Stimulated activated CD8-positive, alpha-beta memory T cell treated with anti-CD3 and anti-CD28 coated beads, Interleukin-2, amount 100 ng/mL, for 48 hours (primary cell): Measurements from ENCODE around the gene DAZAP1.
"Not testable (repeated sequence)": the region's sequence is repeated elsewhere in the genome, so short reads cannot be mapped to it uniquely, and the experiment has no call there.

ENCODE experiments used
- DNase-seq, 2 donors: peaks; one replicate each; pipeline ENCODE4 v3.0.0-alpha.2; 2020; ENCODE audit warnings: low read depth in 2 of 2

DAZAP1 gene

DNA sequence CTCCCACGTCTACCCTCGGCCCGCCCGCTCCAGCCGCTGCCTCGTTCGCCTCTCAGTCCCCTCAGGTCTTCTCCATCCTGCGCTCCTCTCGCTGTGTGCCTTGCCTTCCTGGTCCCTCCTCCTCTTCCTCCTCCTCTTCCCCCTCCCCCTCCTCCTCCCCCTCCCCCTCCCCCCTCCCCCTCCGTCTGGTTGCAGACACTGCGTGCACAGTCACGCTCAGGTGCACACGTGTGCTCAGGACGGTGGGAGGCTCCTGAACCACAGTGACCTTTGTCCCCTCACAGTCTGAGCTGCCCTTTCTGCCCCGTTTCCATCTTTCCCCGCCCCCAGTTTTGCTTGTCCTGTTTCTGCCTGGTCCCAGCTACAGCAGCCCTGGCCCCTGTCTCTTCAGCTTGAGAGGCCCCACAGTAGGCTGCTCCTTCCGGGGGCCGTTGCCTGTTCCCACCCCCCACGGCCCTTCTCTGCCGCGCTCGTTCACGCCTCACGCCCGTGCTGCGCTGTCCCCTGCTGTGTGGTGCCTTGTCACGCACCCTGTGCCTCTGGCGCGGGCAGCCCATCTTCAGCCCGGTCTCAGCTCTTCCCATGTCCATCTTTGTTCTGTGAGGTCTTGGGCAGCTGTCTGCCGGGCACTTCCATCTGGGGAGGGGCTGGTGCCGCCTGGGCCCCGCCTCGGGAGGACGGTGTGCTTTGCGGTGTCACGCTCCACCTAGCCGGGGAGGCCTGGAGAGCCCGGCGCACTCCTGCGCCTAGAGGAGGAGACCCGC lies 17.0 kb downstream of the DAZAP1 start:
- DNase-seq, result no peak

- no peak for DNase-seq
These were observed 17.9 kb downstream of the DAZAP1 start for GRCh38 chr19:1425102-1425837.

DNA sequence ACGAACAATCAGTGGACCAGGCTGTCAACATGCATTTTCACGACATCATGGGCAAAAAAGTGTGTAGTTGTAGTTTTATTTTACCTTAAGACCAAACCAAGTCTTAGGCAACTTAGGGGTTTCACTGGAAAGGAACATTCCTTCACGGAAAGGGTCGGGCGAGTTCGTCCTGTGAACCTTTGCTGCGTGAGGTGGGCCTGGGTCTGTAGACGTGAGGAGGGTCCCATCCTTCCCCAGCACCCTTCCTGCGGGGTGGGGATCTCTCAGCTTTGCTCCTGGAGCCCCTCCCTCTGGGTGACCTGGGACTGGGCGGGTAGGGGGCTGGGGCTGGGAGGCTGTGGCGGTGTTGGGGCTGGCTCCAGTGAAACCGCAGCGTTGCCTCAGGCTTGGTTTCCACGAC lies 18.5 kb downstream of the DAZAP1 start:
- DNase-seq, result no peak

- no peak for DNase-seq
These were observed 19.4 kb downstream of the DAZAP1 start for GRCh38 chr19:1426736-1427135.

DNA sequence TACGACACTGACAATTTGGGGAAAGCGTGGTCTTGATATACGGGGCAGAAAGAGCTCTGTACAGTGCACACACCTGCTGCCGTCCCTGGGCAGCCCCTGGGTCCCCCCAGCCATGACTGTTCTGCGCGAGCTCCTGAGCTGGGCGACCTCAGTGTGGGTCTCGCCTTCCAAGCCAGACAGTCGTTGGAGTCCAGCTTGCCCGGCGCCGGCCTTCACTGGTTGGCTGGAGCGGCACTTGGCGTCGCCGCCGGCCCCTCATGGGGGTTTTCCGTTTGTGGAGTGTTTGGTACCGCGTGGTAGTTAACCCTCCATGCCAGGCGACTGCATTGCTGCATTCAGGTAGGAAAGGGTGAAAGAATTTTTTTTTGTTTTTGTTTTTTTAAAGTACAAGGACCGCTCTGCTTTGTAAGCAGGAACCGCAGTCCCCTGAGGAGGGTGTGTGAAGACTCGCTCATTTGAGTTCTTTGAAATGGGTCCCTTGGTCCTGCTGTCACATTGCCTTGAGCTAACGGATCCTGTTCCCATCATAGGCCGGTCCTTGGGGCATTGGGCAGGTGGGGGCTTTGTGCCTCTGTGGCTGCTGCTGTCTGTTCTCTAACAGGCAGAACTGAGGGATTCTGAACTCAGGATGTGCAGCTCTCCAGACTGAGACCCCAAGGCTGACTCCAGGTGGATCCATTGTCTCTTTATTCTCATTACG lies 20.0 kb downstream of the DAZAP1 start:
- no peak for DNase-seq

- DNase-seq, result no peak
These were observed 21.5 kb downstream of the DAZAP1 start for GRCh38 chr19:1428738-1429391.

GRCh38 chr19:1429750-1430149 lies 22.4 kb downstream of the DAZAP1 start:
- no peak for DNase-seq

GRCh38 chr19:1430246-1430645 lies 22.9 kb downstream of the DAZAP1 start:
- no peak for DNase-seq

- no peak for DNase-seq
These were observed 24.5 kb downstream of the DAZAP1 start for GRCh38 chr19:1431759-1432506.

DNA sequence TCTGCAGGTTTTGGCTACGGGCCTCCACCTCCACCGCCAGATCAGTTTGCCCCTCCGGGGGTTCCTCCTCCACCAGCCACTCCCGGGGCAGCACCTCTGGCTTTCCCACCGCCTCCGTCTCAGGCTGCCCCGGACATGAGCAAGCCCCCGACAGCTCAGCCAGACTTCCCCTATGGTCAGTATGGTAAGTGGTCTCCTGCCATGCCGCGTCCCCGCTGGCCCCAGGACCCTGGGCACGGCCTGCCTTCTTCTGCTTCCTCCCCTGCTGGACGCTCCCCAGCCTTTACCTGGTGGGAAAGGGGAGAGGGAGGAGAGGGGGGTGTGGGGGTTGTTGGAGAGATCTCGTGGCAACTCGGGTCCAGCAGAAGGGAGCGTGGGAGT lies 25.1 kb downstream of the DAZAP1 start:
- no peak for DNase-seq

GRCh38 chr19:1433119-1434039 lies 26.0 kb downstream of the DAZAP1 start:
- DNase-seq, result no peak

DNA sequence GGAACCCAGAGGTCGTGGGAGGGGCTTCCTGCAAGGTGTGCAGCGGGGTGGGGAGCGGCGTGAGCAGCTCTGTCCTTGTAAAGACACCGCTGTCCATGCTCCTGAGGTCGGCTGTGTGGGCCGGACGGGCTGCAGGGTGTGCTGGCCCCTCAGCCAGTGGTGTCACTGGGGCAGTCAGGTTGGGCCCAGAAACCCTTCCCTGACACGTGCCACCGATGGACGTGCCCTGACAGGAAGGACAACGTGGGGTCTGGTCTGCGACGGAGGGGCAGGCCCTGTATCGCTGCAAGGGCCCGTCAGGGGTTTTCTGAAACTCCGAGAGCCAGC lies 26.6 kb downstream of the DAZAP1 start:
- DNase-seq, result no peak

- no peak for DNase-seq
These were observed 27.2 kb downstream of the DAZAP1 start for GRCh38 chr19:1434577-1435060.

- no peak for DNase-seq
These were observed 28.1 kb downstream of the DAZAP1 start for GRCh38 chr19:1435378-1435989.

DNA sequence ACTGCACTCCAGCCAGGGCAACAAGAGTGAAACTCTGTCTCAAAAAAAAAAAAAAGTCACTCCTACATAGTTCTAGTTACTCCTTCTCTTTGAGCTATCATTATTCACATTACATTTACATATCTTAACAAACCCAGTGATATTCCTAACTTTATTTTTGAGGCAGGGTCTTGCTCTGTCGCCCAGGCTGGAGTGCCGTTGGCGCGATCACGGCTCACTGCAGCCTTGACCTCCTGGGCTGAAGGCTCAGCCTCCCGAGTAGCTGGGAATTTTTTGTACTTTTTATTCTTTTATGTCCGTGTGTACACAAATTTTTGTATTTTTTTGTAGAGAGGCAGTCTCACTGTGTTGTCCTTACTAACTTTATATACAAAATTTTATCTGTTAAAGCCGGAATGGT lies 30.2 kb downstream of the DAZAP1 start:
- DNase-seq, result no peak

DNA sequence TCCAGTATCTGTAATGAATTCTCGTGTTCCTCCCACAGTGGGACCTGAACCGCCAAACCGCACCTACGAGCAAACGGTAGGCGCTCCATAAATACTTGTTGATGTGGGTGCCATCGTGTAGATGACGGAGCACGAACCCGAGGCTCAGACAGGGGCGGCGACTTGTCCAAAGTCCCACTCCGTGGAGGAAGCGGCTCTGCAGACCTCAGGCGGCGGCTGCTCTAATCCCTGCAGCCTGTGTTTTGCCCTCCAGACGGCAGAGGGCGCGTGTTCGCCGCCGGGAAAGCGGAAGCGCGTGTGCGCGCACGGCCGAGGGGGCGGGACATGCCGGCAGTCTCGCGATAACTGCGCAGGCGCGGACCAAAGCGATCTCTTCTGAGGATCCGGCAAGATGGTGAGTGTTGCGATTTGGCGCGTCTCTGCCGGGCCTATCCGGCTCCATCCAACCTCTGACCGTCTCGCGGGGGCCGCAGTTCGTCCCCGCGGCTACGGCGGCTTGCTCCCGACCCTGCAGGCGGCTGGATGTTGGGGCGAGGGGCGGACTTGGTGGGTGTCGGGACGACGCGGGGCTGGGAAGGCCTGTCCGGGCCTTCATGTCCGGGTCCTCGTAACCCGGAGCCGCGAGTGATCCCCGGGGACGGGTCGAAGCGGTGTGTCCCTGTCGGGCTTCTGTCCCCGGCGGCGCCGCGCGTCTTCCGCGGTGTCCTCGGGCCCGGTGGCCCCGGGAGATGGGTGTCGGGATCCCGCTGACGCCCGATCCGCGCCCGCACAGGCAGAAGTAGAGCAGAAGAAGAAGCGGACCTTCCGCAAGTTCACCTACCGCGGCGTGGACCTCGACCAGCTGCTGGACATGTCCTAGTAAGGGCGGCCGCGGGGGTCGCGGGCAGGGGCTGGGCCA lies 30.9 kb downstream of the DAZAP1 start, which contains the start of gene RPS15:
TSS of gene RPS15 (plus strand) at position 362 of the 898 bp plus-strand sequence. CDS start at position 392, 30 bp downstream.
- DNase-seq, result peak; percentile 92 to 93

DNA sequence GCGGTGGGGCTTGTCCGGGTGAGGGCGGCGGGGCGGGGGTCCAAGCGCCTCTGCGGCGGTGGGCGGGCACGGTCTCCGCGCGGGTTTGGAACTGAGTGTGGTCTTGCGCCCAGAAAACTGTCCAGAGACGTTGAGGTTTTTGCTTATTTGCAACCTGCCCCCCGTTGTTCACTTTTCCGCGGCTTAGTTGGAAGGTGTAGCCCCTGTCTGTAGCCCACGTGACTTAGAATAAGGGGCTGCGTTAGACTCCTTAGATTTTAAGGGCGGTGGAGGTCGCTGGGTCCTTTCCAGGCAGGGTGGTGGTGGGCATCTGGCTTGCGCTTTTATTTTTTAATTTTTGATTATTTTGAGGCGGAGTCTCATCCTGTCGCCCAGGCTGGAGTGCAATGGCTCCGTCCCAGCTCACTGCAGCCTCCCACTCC lies 31.6 kb downstream of the DAZAP1 start:
- no peak for DNase-seq

GRCh38 chr19:1439525-1440417 lies 32.4 kb downstream of the DAZAP1 start:
- DNase-seq, result not testable (repeated sequence)
